Small intestine (tissue), 7 donors: Measurements from ENCODE around the gene THRB. TPM values are rescaled to one million over a fixed set of nuclear protein-coding genes. Genes with fewer than 3 reads are reported as not detected.

Experiments used
- DNase-seq, 2 donors: peaks; one replicate each; pipeline versions ENCODE4 v3.0.0 to v3.0.0-alpha.2; 2013
- FAIRE-seq: peaks from 2 replicates; lab custom pipeline; 2012; peaks lifted over from hg19 to GRCh38; lab: Jason Lieb, UNC
- H3K27ac ChIP-seq, 3 donors: one replicate each; pipeline ENCODE4 v1.5.1; 2013; ENCODE audit warnings: low read length in 2 of 3, mild to moderate bottlenecking in 2 of 3, control low read depth in 1 of 3, inconsistent platforms in 1 of 3, low read depth in 1 of 3, moderate library complexity in 1 of 3
- H3K27me3 ChIP-seq, 3 donors: one replicate each; pipeline ENCODE4 v1.6.1; 2013; ENCODE audit warnings: low read length in 3 of 3, inconsistent platforms in 1 of 3; ENCODE audit not compliant: control insufficient read depth in 3 of 3, insufficient read depth in 3 of 3
- H3K36me3 ChIP-seq, 3 donors: one replicate each; pipeline ENCODE4 v1.6.1; 2013; ENCODE audit warnings: low read length in 3 of 3, inconsistent platforms in 1 of 3, low read depth in 1 of 3, mild to moderate bottlenecking in 1 of 3, moderate library complexity in 1 of 3; ENCODE audit not compliant: control insufficient read depth in 3 of 3, insufficient read depth in 2 of 3
- H3K4me1 ChIP-seq, 3 donors: one replicate each; pipeline ENCODE4 v1.6.1; 2013; ENCODE audit warnings: low read length in 2 of 3, inconsistent platforms in 1 of 3, low read depth in 1 of 3, mild to moderate bottlenecking in 1 of 3, moderate library complexity in 1 of 3; ENCODE audit not compliant: control insufficient read depth in 3 of 3, insufficient read depth in 2 of 3
- H3K4me3 ChIP-seq, 3 donors: one replicate each; pipeline ENCODE4 v1.5.1; 2013; ENCODE audit warnings: low read length in 3 of 3, control low read depth in 1 of 3, inconsistent platforms in 1 of 3, low read depth in 1 of 3, mild to moderate bottlenecking in 1 of 3, moderate library complexity in 1 of 3
- H3K9me3 ChIP-seq, 2 donors: one replicate each; pipeline ENCODE4 v1.6.1; 2013; ENCODE audit warnings: low read depth in 1 of 2, low read length in 1 of 2; ENCODE audit not compliant: control insufficient read depth in 2 of 2, insufficient read depth in 1 of 2
- WGBS, 3 donors: extraction: QIAGEN DNeasy Blood & Tissue Kit; methylation state at CpG; one replicate each; pipeline ENCODE4 v1.1.7; 2013; 5-methylcytosine and 5-hydroxymethylcytosine counted together
- polyA plus RNA-seq, 4 donors: library from polyadenylated mRNA; stranded (reverse) in 3 of 4; unstranded in 1 of 4; fragments of 200-250 nt in 3 of 4; fragments of 120-200 nt in 1 of 4; gene quantifications; one replicate each; pipeline versions ENCODE4 v1.2.1 to v1.2.3, GENCODE V29; 2013
- donor health status: healthy with polysubstance abuse.
- donor health status: control.
- donor health status: control.
- donor health status: Bipolar disorder and iron deficiency.
- donor health status: healthy.

Gene THRB
- polyA plus RNA-seq, 4 donors, result 3.2 to 46.1 (median 4.4) TPM

GRCh38 chr3:24526640-24527212, 32.1 kb upstream of the THRB start:
- no peak overlapping the region for H3K4me3 ChIP-seq
- H3K27me3 ChIP-seq, result no peaks in the 10 kb centered on the region
- no peaks in the 10 kb centered on the region for H3K9me3 ChIP-seq
- no peaks in the 10 kb centered on the region for H3K36me3 ChIP-seq
- H3K27ac ChIP-seq, result no peak overlapping the region
- FAIRE-seq (no peak), DNase-seq (no peak)
- H3K4me1 ChIP-seq, result peaks cover 0 to 31% (median 0%) of the 10 kb centered on the region in 3 donors
- 68 to 82% (median 70%) methylated on average over 2 of the region's 2 CpGs for WGBS, 3 donors

GRCh38 chr3:24525557-24525956, 30.9 kb upstream of the THRB start:
- Histone ChIP-seq H3K27ac (no peak overlapping the region), H3K4me1 (peaks cover 0 to 37% (median 0%) of the 10 kb centered on the region in 3 donors), H3K9me3 (no peaks in the 10 kb centered on the region), H3K4me3 (no peak overlapping the region), H3K36me3 (no peaks in the 10 kb centered on the region), H3K27me3 (no peaks in the 10 kb centered on the region)
- WGBS, 3 donors, result 83 to 100% (median 94%) methylated on average over 1 of the region's 1 CpG
- FAIRE-seq (no peak), DNase-seq (no peak)

GRCh38 chr3:24525022-24525421, 30.4 kb upstream of the THRB start:
- Histone ChIP-seq H3K4me3 (no peak overlapping the region), H3K4me1 (peaks cover 0 to 42% (median 0%) of the 10 kb centered on the region in 3 donors), H3K36me3 (no peaks in the 10 kb centered on the region), H3K27ac (peak overlapping the region in 1 of 3 donors; percentile 73), H3K9me3 (no peaks in the 10 kb centered on the region), H3K27me3 (no peaks in the 10 kb centered on the region)
- FAIRE-seq, result no peak
- DNase-seq, result no peak
- WGBS, 3 donors, result 96 to 100% (median 100%) methylated on average over 1 of the region's 1 CpG

GRCh38 chr3:24523988-24524727, 29.5 kb upstream of the THRB start:
- peaks cover 0 to 2% (median 0%) of the 10 kb centered on the region in 3 donors for H3K27me3 ChIP-seq
- peaks cover 0 to 47% (median 0%) of the 10 kb centered on the region in 3 donors for H3K4me1 ChIP-seq
- H3K9me3 ChIP-seq, result no peaks in the 10 kb centered on the region
- WGBS, 3 donors, result 19 to 67% (median 32%) methylated on average over 3 of the region's 3 CpGs
- peak; percentile 76 to 96 for DNase-seq
- peak overlapping the region in 1 of 3 donors; percentile 73 for H3K27ac ChIP-seq
- no peak for FAIRE-seq
- H3K4me3 ChIP-seq, result no peak overlapping the region
- no peaks in the 10 kb centered on the region for H3K36me3 ChIP-seq

- no peak for FAIRE-seq
- 82 to 94% (median 82%) methylated on average over 2 of the region's 2 CpGs for WGBS, 3 donors
- peak overlapping the region in 1 of 3 donors; percentile 73 for H3K27ac ChIP-seq
These were observed 28.6 kb upstream of the THRB start for GRCh38 chr3:24523215-24523614.

GRCh38 chr3:24522146-24522579, 27.5 kb upstream of the THRB start:
- DNase-seq (no peak), FAIRE-seq (no peak)
- Histone ChIP-seq H3K36me3 (no peaks in the 10 kb centered on the region), H3K27me3 (peaks cover 0 to 2% (median 0%) of the 10 kb centered on the region in 3 donors), H3K4me3 (peak overlapping the region in 2 of 3 donors; percentile 52 to 63), H3K27ac (peak overlapping the region in 1 of 3 donors; percentile 69), H3K9me3 (no peaks in the 10 kb centered on the region), H3K4me1 (peaks cover 0 to 50% (median 0%) of the 10 kb centered on the region in 3 donors)
- 24 to 40% (median 35%) methylated on average over 15 to 16 of the region's 16 CpGs for WGBS, 3 donors

More at GRCh38 chr3:24523215-24523614, 28.6 kb upstream of the THRB start:
- H3K4me1 ChIP-seq, result peaks cover 0 to 50% (median 0%) of the 10 kb centered on the region in 3 donors
- no peak for DNase-seq
- no peaks in the 10 kb centered on the region for H3K36me3 ChIP-seq
- no peak overlapping the region for H3K4me3 ChIP-seq
- H3K9me3 ChIP-seq, result no peaks in the 10 kb centered on the region
- peaks cover 0 to 2% (median 0%) of the 10 kb centered on the region in 3 donors for H3K27me3 ChIP-seq

GRCh38 chr3:24521420-24522145, 26.9 kb upstream of the THRB start:
- DNase-seq (peak; percentile 71 to 86), FAIRE-seq (no peak)
- peaks cover 0 to 48% (median 0%) of the 10 kb centered on the region in 3 donors for H3K4me1 ChIP-seq
- H3K9me3 ChIP-seq, result no peaks in the 10 kb centered on the region
- peak overlapping the region; percentile 51 to 63 (median 52) for H3K4me3 ChIP-seq
- H3K27me3 ChIP-seq, result peaks cover 0 to 2% (median 0%) of the 10 kb centered on the region in 3 donors
- H3K36me3 ChIP-seq, result no peaks in the 10 kb centered on the region
- WGBS, 3 donors, result 1 to 5% (median 1%) methylated on average over 58 to 79 of the region's 79 CpGs
- H3K27ac ChIP-seq, result peak overlapping the region; percentile 30 to 69 (median 60)

- peak overlapping the region in 2 of 3 donors; percentile 30 to 69 for H3K27ac ChIP-seq
- peak overlapping the region; percentile 51 to 63 (median 52) for H3K4me3 ChIP-seq
- DNase-seq (no peak), FAIRE-seq (no peak)
- peaks cover 0 to 2% (median 0%) of the 10 kb centered on the region in 3 donors for H3K27me3 ChIP-seq
- no peaks in the 10 kb centered on the region for H3K9me3 ChIP-seq
- H3K4me1 ChIP-seq, result peaks cover 0 to 48% (median 0%) of the 10 kb centered on the region in 3 donors
- H3K36me3 ChIP-seq, result no peaks in the 10 kb centered on the region
- 2 to 9% (median 7%) methylated on average over 8 of the region's 8 CpGs for WGBS, 3 donors
These were observed 26.3 kb upstream of the THRB start for GRCh38 chr3:24520976-24521419.
